SKM-1 treated with dmso at 0.1 percent for 144 hours (cell line): ENCODE measurements around the gene SH3RF3.
"Not testable (repeated sequence)": the region's sequence is repeated elsewhere in the genome, so short reads cannot be mapped to it uniquely, and the experiment has no call there.

ENCODE experiments used
- DNase-seq: peaks from one replicate; lab custom pipeline; 2025; ENCODE audit not compliant: unreplicated experiment; lab: John Stamatoyannopoulos, UW

SH3RF3 gene

GRCh38 chr2:109528811-109529501, 400.0 kb downstream of the SH3RF3 start:
- no peak for DNase-seq

GRCh38 chr2:109529532-109530449, 400.8 kb downstream of the SH3RF3 start:
- DNase-seq = no peak

- DNase-seq = no peak
Measured at GRCh38 chr2:109530712-109531111, 401.7 kb downstream of the SH3RF3 start.

GRCh38 chr2:109531221-109531620, 402.2 kb downstream of the SH3RF3 start:
- no peak for DNase-seq

- no peak for DNase-seq
Measured at GRCh38 chr2:109531896-109532727, 403.1 kb downstream of the SH3RF3 start.

GRCh38 chr2:109532728-109533076, 403.7 kb downstream of the SH3RF3 start:
- DNase-seq = no peak

DNA sequence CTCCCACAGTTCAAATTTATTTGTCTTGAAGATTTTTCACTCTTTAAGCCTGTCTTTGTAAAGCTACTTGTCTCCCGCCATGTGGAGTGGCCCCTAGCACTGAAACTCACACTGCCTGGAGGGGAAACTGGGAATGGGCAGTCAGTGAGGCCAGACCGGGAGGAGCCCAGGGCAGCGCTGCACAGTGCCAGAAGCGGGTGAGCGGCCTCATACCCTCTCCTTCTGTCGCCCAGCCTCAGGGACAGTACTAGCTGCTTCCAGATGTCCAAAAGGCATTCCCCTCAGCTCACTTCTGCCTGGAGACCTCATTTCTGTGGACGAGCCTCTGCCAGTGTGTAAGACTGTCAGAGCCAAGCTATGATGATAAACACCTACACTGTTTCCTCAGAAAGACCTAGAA, 404.8 kb downstream of the SH3RF3 start:
- DNase-seq = no peak

DNA sequence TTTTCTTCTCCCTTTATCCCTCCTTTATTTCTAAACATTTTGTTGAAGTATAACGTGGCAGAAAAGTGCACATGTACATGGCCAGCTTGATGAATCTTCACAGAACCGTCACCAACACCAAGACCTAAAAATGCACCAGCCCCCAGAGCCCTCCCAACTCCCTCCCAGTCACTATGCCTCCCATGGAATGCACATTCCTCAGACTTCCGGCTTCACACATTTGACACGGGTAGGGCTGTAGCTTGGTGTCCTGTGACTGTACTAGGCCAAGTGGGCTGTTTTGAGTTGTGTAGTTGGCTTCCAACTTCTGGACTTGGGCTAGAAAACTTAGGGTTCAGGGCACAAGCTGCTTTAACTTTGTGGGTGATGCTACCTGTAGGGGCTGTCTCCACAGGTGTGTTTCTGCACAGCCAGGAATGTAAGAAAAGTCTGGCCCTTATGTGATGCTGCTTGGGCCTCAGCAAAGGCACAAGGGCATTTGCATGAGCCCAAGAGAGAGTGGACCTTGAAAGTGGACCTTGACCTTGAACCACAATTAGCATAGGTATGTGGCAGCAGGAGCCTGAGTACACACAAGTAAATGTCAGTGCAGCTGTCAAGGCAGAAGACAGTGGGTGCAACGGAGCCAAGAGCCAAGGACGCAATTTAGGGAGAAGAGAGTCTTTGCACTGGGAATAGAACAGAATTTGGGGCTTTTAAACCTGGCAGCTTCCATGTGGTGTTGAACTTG, 406.4 kb downstream of the SH3RF3 start:
- no peak for DNase-seq

DNA sequence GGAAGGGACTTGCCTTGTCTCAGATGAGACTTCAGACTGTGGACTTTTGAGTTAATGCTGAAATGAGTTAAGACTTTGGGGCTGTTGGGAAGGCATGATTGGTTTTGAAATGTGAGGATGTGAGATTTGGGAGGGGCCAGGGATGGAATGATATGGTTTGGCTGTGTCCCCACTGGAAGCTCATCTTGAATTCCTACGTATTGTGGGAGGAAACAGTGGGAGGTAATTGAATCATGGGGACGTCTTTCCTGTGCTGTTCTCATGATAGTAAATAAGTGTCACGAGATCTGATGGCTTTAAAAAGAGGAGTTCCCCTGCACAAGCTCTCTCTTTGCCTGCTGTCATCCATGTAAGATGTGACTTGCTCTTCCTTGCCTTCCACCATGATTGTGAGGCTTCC, 407.6 kb downstream of the SH3RF3 start:
- DNase-seq = not testable (repeated sequence)

GRCh38 chr2:109537565-109538222, 408.7 kb downstream of the SH3RF3 start:
- no peak for DNase-seq

DNA sequence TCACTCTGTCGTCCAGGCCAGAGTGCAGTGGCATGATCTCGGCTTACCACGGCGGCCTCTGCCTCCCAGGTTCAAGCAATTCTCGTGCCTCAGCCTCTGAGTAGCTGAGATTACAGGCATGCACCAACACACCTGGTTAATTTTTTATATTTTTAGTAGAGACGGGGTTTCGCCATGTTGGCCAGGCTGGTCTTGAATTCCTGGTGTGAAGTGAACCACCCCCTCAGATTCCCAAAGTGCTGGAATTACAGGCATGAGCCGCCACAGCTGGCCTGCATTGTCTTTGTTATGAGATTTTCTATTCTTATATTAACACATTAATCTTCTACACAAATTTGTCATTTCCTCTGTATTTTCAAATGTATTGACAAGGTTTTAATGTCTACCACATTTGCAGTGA, 409.5 kb downstream of the SH3RF3 start:
- DNase-seq = no peak

DNA sequence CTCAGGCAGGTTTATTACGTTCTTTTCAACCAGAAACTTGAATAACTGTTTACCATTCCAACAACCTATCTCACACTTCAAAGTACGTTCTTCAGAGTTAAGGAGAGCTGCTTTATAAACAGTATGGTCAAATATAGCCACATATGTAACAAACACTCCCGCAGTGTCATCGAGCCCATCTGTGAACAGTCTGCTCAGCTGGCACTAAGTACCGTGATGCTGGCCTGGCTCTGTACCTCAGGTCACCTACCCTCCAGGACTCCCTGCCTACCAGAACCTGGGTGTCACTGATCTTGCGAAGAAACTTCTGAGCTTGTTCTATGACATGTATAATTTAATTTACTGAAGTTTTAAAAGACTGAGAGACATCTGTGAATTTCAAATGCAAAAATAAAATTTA, 413.4 kb downstream of the SH3RF3 start:
- DNase-seq = no peak

DNA sequence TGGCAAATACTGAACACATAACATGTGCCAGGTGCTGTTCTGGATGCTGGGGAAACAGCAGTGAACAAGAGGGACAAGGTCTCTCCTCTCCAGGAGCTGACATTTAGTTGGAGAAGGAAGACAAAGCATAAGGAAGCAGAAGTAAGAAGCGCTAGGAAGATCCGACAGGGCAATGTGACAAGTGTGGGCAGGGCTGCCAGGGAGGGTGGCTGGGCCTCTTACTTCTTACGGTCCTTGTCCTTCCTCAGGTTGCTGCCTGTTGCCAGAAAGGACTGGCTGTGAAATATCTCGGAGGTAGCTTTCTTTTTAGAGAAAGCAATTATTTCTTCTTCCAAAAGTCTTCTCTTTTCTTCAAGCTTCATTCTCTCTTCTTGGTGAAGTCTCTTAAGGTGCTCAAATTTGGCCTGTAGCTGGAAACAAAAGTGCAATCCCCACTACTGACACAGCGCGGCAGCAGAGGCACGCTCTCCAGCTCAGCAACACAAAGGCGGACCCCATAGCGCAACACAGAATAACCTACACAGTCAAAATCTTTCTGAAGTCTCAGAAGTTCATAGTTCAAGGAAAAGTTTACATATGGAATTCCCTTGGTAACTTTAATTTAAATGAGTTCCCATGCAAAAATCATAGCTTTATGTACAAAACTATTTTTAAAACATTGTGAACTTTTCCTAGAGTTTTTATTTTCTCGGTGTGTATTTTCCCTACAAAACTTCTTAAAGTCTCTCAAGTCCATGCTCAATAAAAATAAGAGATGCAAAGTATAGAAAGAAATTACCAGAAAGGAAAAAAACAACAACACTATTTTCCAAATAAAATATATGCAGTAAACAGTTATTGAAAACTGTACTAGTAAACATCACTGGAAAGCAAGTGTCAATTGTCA, 417.1 kb downstream of the SH3RF3 start:
- peak; percentile 53 for DNase-seq

DNA sequence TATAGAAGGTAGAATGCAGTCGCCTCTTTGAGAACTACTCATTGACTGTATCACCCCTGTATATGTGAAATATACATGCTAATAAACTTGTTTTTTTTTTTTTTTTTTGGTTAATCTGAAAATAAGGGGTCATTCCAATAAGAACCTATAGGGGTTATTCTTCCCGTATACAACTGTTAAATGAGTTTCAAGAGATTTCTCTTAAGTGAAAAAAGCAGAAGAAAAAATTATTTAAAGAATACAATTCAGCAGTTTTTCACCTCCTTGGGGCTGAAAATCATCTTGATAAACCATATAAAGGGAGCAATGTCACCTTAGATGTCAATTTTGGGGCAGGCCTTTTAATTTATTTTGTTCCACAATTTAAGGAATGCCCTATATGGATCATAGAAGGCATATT, 418.3 kb downstream of the SH3RF3 start:
- DNase-seq = no peak

GRCh38 chr2:109549016-109549590, 420.1 kb downstream of the SH3RF3 start:
- no peak for DNase-seq
